ENCODE results near the gene PROM2. TPM values are rescaled to one million over a fixed set of nuclear protein-coding genes. Genes with fewer than 3 reads are reported as not detected.
A peak's percentile ranks its signal among the peaks of the same experiment; 100 is the strongest.
"Not testable (repeated sequence)": the region's sequence is repeated elsewhere in the genome, so short reads cannot be mapped to it uniquely, and the experiment has no call there.

Gene PROM2
- total RNA-seq = 1 to 10 TPM in 1 of 2 donors, under 1 TPM in 1; 0.95 to 1.1 TPM

GRCh38 chr2:95274291-95275150, at the start of gene PROM2:
TSS of gene PROM2 (plus strand) at chr2:95274449. CDS start at chr2:95274586, 137 bp downstream.
- H3K4me1 Mint-ChIP-seq (ENCODE audit: low read depth in 2 of 2) = no peaks in the 10 kb centered on the region
- DNase-seq (ENCODE audit: low spot score) = peak; percentile 58
- H3K36me3 Mint-ChIP-seq = no peaks in the 10 kb centered on the region
- no peaks in the 10 kb centered on the region for H3K9me3 Mint-ChIP-seq
- H3K4me3 Mint-ChIP-seq = no peak within 1 kb of the TSS
- no peaks in the 10 kb centered on the region for H3K27me3 Mint-ChIP-seq
- no peak for ATAC-seq
- H3K27ac Mint-ChIP-seq = no peak within 1 kb of the TSS

- no peak for DNase-seq (ENCODE audit: low spot score)
- H3K4me3 Mint-ChIP-seq = no peak overlapping the region
- H3K4me1 Mint-ChIP-seq (ENCODE audit: low read depth in 2 of 2) = no peaks in the 10 kb centered on the region
- peaks cover 24% of the 10 kb centered on the region for H3K36me3 Mint-ChIP-seq
- peaks cover 12% of the 10 kb centered on the region for H3K9me3 Mint-ChIP-seq
- H3K27me3 Mint-ChIP-seq = peaks cover 0 to 2% of the 10 kb centered on the region in 2 donors
- H3K27ac Mint-ChIP-seq = no peak overlapping the region
- ATAC-seq = no peak
These were observed 48.6 kb upstream of the PROM2 start for GRCh38 chr2:95225658-95226057.

DNA sequence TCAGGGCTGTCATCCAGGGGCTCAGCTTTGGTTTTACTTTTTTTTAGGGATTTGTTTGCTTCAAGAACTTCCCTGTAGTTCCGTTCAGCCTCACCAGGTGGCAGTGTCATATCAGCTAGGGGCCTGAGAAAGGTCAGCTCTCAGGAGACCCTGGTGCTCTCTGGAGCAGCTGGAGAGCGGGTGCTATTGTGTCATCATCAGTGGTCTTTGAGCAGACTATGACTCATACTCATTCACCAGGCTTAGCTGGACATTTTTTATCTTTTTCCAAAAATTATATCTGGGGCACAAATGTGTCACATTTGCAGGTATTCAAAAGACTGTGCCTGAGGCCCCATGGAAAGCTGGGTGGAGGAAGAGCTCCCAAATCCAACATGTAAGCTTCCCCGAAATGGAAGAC, 42.5 kb upstream of the PROM2 start:
- ATAC-seq (peak in 1 of 2 donors; percentile 31), DNase-seq (ENCODE audit: low spot score) (no peak)
- H3K4me1 Mint-ChIP-seq (ENCODE audit: low read depth in 2 of 2) = no peaks in the 10 kb centered on the region
- peaks cover 6% of the 10 kb centered on the region for H3K9me3 Mint-ChIP-seq
- peaks cover 0 to 2% of the 10 kb centered on the region in 2 donors for H3K27me3 Mint-ChIP-seq
- no peak overlapping the region for H3K27ac Mint-ChIP-seq
- H3K4me3 Mint-ChIP-seq = no peak overlapping the region
- H3K36me3 Mint-ChIP-seq = no peaks in the 10 kb centered on the region

DNA sequence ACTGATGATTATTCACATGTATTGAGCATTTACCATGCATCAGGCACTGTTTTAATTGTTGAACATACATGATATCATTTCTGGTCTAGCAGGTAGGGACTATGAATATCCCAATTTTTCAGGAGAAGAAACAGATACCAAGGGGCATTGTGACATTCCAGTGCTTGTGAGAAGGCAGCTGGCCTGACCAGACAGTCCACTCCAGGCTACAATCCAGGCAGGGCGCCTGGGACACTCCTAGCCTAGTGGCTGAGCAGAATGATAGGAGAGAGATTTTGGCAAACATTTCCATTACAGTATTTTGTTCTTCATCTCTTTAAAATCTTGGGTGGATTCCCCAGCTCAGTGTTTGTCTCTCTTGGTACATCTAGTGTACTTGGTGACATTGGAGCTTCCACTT, 42.0 kb upstream of the PROM2 start:
- no peak for DNase-seq (ENCODE audit: low spot score)
- H3K27ac Mint-ChIP-seq = no peak overlapping the region
- H3K4me3 Mint-ChIP-seq = no peak overlapping the region
- no peak for ATAC-seq
- H3K27me3 Mint-ChIP-seq = peaks cover 0 to 2% of the 10 kb centered on the region in 2 donors
- no peaks in the 10 kb centered on the region for H3K4me1 Mint-ChIP-seq (ENCODE audit: low read depth in 2 of 2)
- peaks cover 3% of the 10 kb centered on the region for H3K9me3 Mint-ChIP-seq
- no peaks in the 10 kb centered on the region for H3K36me3 Mint-ChIP-seq

DNA sequence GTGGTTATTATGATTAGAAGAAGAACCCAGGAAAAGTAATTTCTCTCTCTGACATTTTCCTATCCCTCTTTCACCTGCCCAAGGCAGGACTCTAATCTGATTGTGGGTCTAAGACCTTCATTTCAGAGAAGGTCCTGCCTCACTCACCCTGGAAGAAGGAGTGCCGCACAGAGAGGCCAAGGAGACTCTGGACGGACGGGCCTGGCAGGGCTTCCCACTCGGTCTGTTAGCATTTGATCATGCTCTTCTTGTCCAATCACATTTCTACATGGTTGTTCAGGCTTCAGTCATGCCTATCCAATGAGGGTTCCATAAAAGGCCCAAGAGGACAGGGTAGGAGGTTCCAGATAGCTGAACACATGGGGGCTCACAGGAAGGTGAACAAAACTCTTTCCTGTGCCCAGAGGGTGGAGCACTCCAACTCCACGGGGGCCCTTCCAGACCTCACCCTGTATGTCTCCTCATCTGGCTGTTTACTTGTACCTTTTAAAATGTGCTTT, 39.9 kb upstream of the PROM2 start:
- H3K27me3 Mint-ChIP-seq = peaks cover 0 to 2% of the 10 kb centered on the region in 2 donors
- H3K4me1 Mint-ChIP-seq (ENCODE audit: low read depth in 2 of 2) = no peaks in the 10 kb centered on the region
- DNase-seq (ENCODE audit: low spot score) = no peak
- ATAC-seq = no peak
- H3K36me3 Mint-ChIP-seq = peaks cover 8% of the 10 kb centered on the region
- H3K9me3 Mint-ChIP-seq = peaks cover 6% of the 10 kb centered on the region
- H3K4me3 Mint-ChIP-seq = no peak overlapping the region
- H3K27ac Mint-ChIP-seq = no peak overlapping the region

GRCh38 chr2:95234816-95235215, 39.4 kb upstream of the PROM2 start:
- H3K27ac Mint-ChIP-seq = no peak overlapping the region

GRCh38 chr2:95238131-95238530, 36.1 kb upstream of the PROM2 start:
- Mint-ChIP-seq H3K9me3 (peaks cover 8% of the 10 kb centered on the region), H3K27me3 (no peaks in the 10 kb centered on the region), H3K4me1 (ENCODE audit: low read depth in 2 of 2) (no peaks in the 10 kb centered on the region), H3K4me3 (no peak overlapping the region), H3K27ac (no peak overlapping the region), H3K36me3 (peaks cover 24% of the 10 kb centered on the region)
- DNase-seq (ENCODE audit: low spot score) (no peak), ATAC-seq (no peak)

More at GRCh38 chr2:95234816-95235215, 39.4 kb upstream of the PROM2 start:
- Mint-ChIP-seq H3K27me3 (no peaks in the 10 kb centered on the region), H3K4me1 (ENCODE audit: low read depth in 2 of 2) (no peaks in the 10 kb centered on the region), H3K36me3 (peaks cover 8% of the 10 kb centered on the region), H3K9me3 (peaks cover 6% of the 10 kb centered on the region), H3K4me3 (no peak overlapping the region)
- DNase-seq (ENCODE audit: low spot score) (no peak), ATAC-seq (no peak)

DNA sequence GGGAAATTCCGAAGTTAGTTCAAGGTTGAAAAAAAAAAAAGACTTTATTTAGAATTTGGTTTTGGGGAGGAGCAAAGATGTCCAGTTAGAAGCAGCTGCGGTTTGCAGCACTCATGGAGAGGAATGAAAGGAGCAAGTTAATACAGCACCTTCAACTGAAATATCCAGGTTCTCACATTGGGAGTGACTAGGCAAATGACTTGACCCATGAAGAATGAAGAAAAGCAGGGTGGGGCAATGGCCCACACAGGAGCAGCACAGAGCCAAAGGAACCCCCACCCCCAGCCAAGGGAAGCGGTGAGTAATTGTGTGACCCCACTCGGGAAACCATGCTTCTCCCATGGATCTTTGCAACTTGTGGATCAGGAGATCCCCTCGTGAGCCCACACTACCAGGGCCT, 34.2 kb upstream of the PROM2 start:
- ATAC-seq = no peak
- no peak for DNase-seq (ENCODE audit: low spot score)
- H3K9me3 Mint-ChIP-seq = peaks cover 14% of the 10 kb centered on the region
- H3K4me3 Mint-ChIP-seq = no peak overlapping the region
- H3K4me1 Mint-ChIP-seq (ENCODE audit: low read depth in 2 of 2) = no peaks in the 10 kb centered on the region
- peaks cover 0 to 6% of the 10 kb centered on the region in 2 donors for H3K27me3 Mint-ChIP-seq
- H3K27ac Mint-ChIP-seq = no peak overlapping the region
- H3K36me3 Mint-ChIP-seq = peaks cover 31% of the 10 kb centered on the region

DNA sequence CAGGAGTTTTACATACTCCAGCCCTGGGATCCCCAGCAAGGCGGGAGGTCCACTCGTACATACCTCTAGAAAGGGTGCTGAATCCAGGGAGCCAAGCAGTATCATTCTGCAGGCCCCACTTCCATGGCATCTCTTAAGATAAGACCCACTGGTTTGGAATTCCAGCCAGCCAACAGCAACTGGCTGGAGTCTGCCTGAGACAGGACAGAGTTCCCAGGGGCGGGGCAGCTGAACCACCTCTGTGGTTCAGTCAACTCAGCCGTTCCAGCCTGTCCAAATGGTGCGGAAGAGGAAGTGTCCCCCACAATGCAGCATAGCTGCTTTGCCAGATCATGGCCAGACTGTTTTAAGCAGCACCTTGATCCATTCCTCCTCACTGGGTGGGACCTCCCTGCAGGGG, 33.7 kb upstream of the PROM2 start:
- no peak overlapping the region for H3K27ac Mint-ChIP-seq
- no peak overlapping the region for H3K4me3 Mint-ChIP-seq
- peaks cover 0 to 6% of the 10 kb centered on the region in 2 donors for H3K27me3 Mint-ChIP-seq
- no peaks in the 10 kb centered on the region for H3K4me1 Mint-ChIP-seq (ENCODE audit: low read depth in 2 of 2)
- H3K36me3 Mint-ChIP-seq = peaks cover 32% of the 10 kb centered on the region
- peaks cover 14% of the 10 kb centered on the region for H3K9me3 Mint-ChIP-seq
- DNase-seq (ENCODE audit: low spot score) (no peak), ATAC-seq (no peak)

GRCh38 chr2:95242084-95242483, 32.2 kb upstream of the PROM2 start:
- H3K4me3 Mint-ChIP-seq = not testable (repeated sequence)
- H3K9me3 Mint-ChIP-seq = peaks cover 19% of the 10 kb centered on the region

DNA sequence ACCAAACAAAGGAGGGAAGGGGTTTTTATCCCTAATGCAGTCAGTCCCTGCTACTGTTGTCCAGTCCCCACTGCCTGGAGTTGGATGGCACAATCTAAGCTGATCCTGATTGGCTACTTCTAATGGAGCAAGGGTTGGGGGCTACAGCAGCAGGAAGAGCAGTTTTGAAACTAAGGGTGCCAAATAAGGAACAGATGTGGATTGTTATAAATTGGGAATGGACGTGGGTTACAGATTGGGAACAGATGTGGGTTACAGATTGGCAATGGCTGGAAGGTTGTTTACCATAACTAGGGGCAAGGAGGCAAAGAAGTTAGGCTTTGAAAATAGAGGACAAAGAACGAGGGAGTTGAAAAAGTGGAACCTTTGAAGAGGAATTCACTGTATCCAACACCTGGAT, 16.0 kb upstream of the PROM2 start:
- peaks cover 0 to 3% of the 10 kb centered on the region in 2 donors for H3K4me1 Mint-ChIP-seq (ENCODE audit: low read depth in 2 of 2)
- peaks cover 21% of the 10 kb centered on the region for H3K9me3 Mint-ChIP-seq
- peaks cover 0 to 6% of the 10 kb centered on the region in 2 donors for H3K27me3 Mint-ChIP-seq
- H3K27ac Mint-ChIP-seq = no peak overlapping the region
- DNase-seq (ENCODE audit: low spot score) (no peak), ATAC-seq (no peak)
- H3K4me3 Mint-ChIP-seq = no peak overlapping the region
- H3K36me3 Mint-ChIP-seq = peaks cover 18% of the 10 kb centered on the region

More at GRCh38 chr2:95242084-95242483, 32.2 kb upstream of the PROM2 start:
- not testable (repeated sequence) for H3K27ac Mint-ChIP-seq; H3K27me3 Mint-ChIP-seq; H3K4me1 Mint-ChIP-seq (ENCODE audit: low read depth in 2 of 2); DNase-seq (ENCODE audit: low spot score); ATAC-seq
- H3K36me3 Mint-ChIP-seq = peaks cover 39% of the 10 kb centered on the region

DNA sequence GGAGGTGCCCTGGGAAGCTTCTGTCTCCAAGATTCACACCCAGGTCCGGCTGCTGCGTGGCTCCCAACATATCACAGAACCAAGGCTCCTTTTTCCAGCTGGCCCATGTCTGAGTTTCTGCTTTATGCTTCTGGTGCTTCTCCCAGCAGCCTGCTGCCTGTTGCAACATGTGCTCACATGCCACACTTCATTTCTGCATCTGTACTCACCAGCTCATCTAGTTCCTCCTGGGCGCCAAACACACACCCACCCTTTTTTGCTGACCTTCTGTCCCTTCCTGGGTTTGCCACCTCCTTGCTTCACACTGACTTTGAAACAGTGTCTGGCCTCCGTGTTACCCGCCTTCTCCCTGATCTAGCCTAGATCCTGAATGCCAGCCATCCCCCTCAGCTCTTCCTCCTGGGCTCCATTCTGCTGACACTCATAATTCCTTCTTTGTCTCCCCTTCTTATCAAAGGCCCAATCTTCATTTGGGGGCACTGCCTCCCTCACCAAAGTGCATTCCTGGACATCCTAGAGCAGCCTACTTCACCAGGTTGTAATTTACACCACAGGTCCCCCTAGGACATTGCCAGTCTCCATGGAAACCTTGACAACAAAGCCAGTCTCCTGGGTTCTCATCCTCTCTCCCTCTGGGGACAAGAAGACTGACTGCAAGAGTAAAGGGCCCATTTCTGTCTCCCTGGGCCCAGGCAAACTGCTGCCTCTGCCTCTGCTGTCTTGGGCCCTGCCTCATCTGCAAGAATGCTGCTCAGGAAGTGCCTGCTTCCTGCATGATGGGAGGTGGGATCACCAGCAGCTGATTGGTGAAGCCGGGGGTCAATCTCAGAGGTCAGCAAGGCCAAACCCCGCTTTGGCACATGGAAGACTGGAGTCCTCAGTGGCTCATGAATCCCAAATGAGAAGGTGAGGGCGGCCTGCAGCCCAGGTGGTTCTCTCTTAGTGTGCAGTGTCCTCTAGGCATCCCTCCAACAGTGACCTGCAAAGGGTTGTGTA, 13.9 kb upstream of the PROM2 start:
- no peak for ATAC-seq
- Mint-ChIP-seq H3K4me3 (no peak overlapping the region), H3K36me3 (peaks cover 13% of the 10 kb centered on the region), H3K27me3 (peaks cover 5 to 10% of the 10 kb centered on the region in 2 donors), H3K27ac (no peak overlapping the region), H3K9me3 (peaks cover 14% of the 10 kb centered on the region), H3K4me1 (ENCODE audit: low read depth in 2 of 2) (peaks cover 0 to 3% of the 10 kb centered on the region in 2 donors)
- DNase-seq (ENCODE audit: low spot score) = no peak

GRCh38 chr2:95261602-95262001, 12.6 kb upstream of the PROM2 start:
- DNase-seq (ENCODE audit: low spot score) (no peak), ATAC-seq (no peak)
- H3K4me1 Mint-ChIP-seq (ENCODE audit: low read depth in 2 of 2) = peaks cover 0 to 3% of the 10 kb centered on the region in 2 donors
- no peak overlapping the region for H3K4me3 Mint-ChIP-seq
- peaks cover 10% of the 10 kb centered on the region for H3K9me3 Mint-ChIP-seq
- H3K36me3 Mint-ChIP-seq = peaks cover 5% of the 10 kb centered on the region
- H3K27me3 Mint-ChIP-seq = peaks cover 5 to 10% of the 10 kb centered on the region in 2 donors
- no peak overlapping the region for H3K27ac Mint-ChIP-seq
